ENCODE results near the gene CNOT2.

Gene CNOT2, protein sequence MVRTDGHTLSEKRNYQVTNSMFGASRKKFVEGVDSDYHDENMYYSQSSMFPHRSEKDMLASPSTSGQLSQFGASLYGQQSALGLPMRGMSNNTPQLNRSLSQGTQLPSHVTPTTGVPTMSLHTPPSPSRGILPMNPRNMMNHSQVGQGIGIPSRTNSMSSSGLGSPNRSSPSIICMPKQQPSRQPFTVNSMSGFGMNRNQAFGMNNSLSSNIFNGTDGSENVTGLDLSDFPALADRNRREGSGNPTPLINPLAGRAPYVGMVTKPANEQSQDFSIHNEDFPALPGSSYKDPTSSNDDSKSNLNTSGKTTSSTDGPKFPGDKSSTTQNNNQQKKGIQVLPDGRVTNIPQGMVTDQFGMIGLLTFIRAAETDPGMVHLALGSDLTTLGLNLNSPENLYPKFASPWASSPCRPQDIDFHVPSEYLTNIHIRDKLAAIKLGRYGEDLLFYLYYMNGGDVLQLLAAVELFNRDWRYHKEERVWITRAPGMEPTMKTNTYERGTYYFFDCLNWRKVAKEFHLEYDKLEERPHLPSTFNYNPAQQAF

DNA sequence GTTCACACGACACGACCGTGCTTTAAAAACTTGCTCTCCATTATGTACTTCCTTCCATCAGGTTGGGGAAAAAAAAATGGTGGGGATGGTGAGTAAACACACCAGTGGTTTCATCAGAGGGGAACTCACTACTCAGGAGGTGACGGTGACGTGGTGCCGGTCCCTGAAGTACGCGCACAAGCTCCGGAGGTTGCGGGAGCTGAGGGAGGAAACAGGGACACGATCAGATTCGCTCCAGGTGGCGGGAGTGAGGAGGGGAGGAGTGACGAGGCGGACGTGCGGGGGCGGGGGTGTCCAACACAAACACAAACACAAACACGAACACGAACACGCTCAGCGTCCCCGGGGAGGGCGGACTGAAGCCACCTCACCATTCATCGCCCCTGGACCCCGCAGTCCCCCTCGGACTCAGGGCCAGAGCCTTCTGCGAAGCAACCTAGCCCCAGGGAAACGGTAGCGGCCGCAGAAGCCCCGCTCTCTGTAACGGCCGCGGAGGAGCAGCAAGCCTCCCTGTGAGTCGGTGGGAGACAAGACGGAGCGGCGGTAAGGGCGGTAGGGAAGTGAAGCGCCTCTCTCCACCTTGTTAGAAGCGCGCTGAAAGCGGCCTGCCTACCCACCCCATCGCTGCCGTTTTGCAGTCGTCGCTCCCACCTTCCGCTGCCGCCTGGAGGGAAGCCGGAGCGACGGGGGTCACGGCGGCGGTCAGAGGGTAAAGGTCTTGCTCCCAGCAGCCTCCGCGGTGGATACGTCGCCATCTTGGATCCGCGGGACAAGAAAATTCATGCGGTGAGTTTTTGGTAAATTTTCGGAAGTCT lies at the start of gene CNOT2:
Gene CNOT2 (plus strand): TSS at position 739 of the 815 bp plus-strand sequence. CDS start 34,794 bp downstream, outside the sequence.
- DNase-seq = peak; percentile 91

DNA sequence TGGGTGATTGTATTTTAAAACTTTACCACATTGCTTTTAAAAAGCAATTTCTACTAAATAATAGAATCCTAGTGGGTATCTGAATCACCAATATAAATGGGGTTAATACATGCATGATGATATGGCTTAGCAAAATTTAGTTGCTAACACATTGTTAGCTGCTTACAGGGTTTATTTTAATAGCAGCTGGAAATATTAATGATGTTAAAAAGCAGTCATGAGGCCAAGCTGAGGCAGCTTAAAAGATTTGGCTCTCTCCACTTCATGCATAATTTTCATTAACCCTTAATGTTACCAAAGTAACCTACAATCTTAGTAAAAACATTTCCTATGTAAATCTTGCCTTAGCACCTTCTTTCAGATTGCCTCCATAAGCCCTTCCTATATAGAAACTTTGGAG lies 49.2 kb upstream of the CNOT2 start:
- no peak for DNase-seq

DNA sequence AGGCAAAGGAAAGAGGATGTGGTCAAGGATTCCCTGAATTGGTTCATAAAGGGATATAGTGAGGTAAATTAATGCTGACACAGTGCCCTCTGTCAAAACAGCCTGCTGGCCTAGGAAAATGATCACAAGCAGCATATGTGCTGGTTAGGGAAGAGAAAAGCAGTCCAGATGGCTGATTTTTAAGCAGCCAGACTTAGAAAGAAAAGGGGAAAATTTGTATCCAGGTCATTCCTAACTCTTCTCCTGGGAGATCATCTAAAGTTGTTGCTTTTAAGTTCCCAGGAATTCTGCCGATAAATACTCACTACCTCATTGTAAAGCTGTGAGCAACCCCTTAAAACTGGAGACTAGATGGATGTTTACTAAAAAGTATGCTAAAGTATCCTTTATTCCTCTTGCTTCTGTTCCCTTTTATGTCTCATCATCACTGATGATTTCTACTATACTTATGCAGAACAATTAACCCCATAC lies 46.4 kb upstream of the CNOT2 start:
- DNase-seq = no peak

DNA sequence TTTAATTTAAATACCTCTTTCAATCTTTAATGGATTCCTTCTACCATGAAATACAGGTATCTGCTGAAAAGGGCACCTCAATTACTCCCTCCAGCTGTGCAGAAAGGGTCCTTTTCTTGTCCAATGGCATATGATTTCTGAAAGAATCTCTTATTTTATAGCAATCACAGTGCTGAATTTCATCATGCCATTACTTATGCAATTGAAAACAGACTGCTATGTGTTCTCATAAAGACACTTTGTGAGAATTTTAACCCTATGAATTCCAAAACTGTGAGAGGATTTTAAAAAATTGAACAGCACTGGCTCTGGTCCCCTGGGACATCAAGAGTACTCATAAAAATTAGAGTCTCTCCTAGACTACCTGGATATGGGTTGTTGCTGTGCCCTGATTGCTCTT lies 45.9 kb upstream of the CNOT2 start:
- no peak for DNase-seq

DNA sequence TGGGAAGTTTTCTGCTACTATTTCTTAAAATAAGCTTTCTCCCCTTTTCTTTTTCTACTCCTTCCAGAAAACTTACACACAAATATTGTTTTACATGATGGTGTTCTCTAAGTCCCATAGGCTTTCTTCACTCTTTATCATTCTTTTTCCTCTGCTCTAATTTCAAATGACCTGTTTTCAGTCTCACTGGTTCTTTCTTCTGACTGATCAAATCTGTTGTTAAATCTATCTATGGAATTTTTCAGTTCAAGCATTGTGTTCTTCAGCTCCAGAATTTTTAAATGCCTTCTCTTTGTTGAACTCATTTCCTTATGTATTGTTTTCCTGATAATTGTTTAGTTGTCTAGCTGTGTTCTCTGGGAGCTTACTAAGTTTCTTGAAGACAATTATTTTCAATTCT lies 29.5 kb upstream of the CNOT2 start:
- DNase-seq = no peak

DNA sequence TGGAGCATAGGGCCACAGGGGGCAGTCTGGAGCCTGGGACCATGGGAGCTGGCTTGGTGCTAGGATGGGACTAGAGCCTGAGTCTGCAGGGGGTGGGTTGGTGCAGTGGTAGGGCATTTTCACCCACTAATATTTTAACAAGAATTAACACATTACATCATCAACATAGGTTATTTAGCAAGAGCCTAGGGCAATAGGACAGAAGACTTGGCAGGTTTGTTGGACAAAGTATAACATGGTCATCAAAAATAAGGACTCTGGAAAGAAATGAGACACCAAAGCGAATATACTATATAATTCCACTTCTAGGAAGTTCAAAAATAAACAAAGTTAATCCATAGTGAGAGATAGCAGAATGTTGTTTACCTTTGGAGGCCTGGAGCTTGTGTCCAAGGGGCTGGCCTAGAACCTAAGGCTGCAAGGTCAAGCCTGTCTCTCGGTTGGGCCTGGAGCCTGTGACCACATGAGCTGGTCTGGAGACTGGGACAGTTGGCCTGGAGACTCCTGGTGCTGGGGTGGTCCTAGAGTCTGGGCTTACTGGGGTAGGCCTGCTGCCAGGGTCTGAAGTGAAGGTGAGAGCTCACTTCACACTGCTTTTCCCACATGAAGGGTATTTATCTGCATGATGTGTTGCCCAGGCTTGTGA lies 28.1 kb upstream of the CNOT2 start:
- no peak for DNase-seq

DNA sequence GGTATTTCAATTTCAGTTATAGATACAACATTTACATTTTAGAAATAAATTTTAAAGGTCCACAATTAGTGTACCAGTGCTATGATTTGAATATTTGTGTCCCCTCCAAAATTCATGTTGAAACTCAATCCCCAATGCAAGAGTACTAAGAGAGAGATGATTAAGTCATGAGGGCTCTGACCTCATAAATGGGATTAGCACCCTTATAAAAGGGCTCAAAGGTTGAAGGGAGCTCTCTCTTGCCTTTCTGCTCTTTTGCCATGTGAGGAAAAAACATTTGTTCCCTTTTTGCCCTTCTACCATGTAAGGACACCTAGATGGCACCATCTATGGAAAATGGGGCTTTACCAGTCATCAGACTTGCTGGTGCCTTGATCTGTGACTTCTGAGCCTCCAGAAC lies 25.8 kb upstream of the CNOT2 start:
- DNase-seq = no peak

DNA sequence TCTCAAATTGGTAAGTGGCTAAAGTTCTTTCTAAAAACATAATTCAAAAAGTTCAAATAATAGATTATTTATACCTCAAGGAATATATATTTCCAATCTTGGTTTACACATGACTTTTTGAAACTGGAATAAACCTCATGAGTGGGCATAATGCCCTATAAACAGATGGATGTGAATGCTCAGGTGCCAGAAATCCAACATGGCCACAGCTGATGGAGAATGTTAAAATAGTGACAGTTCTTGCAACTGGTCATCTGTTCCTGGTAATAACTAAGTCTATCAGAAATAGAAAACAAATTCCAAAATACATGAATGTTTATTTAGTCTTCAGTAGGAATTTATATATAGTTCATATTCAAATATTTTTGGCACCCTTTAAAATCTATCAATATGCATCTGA lies 21.6 kb upstream of the CNOT2 start:
- no peak for DNase-seq

DNA sequence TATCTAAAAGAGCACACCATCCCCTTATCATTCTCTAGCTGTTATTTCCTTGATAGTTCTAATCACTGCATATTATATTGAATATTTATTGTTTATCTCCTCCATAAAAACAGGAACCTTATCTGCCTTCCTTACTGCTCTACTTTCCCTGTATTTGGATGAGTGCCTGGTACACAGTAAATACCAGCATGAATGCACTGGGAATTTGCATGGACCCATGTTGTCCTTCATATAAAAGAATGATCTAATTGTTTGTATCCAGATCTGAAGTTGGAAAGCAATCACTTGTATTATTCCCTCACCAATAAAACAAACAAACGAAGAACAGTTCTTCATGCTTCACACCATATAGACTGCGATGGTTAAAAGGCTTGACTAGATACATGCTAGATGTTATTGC lies 15.3 kb upstream of the CNOT2 start:
- DNase-seq = no peak

DNA sequence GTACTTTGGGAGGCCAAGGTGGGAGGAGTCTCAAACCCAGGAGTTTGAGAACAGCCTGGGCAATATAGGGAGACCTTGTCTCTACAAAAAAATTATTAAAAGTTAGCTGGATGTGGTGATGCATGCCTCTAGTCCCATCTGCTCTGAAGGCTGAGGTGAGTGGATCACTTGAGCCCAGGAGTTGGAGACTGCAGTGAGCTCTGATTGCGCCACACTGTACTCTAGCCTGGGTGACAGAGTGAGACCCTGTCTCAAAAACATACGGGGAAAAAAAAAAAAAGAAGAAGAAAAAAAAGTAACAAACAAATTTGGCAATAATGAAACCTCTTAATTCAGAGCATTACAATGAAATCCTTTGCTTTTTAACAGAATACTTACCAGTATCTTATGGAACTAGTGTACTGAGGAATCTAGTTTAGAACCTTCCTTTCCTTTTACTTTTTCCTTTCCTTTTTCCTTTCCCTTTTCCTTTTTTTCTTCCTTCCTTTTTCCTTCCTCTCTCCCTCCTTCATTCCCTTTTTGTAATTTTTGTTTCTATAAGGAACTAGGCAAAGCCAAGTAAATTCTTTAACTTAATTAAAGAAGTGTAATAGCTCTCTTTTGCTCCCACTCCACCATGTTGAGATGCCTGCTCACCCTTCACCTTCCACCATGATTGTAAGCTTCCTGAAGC lies 12.2 kb upstream of the CNOT2 start:
- DNase-seq = no peak

DNA sequence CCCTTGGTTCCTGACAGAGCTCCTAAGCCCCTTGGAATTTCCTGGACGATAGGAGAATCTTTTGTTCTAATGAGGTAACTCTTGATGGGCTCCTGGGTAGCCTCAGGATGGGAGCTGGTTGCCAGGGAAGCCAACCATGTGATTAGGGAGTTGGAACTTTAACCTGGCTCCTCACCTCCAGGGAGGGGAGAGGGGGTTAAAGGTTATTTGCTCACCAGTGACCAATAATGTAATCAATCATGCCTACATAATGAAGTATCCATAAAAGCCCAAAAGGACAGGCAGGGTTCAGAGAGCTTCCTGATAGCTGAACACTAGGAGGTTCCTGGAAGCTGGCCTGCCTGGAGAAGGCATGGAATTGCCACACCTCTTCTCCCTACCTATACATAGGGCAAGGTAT lies 6.2 kb upstream of the CNOT2 start:
- no peak for DNase-seq

DNA sequence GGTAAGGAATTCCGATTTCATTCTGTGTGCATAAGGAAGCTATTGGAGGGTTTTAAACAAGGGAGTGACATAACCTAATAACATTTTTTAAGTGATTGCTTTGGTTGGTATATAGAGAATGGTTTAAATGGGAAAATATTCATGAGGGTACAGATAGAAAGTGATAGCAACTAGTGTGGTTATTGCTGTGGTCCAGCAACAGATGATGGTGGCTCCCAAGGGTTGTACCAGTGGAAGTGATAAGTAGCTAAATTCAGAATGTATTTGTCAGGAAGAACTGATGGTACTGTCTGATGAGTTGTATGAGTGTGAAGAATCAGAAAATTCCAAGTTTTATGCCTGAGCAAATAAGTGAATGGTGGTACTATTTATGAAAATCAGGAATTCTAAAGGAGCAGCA lies 2.6 kb upstream of the CNOT2 start:
- DNase-seq = peak; percentile 16

DNA sequence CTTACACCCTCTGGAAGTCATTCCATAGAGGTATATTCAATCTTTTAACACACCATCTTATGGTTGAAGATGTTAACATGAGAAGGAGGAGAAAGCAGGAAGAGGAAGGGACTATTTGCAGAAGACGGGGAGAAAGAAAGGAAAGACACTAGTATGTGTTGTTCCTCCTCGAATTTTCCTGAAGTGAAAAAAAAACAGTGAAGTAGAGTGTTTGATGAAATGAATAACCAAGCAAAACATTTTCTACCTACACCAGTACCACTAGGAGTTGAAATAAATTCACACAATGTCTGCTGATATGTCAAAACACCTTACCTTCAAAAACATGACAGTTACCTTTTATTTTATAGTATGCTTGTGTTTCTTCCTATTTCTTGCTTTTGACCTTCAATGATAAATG lies 1.4 kb upstream of the CNOT2 start:
- DNase-seq = no peak

DNA sequence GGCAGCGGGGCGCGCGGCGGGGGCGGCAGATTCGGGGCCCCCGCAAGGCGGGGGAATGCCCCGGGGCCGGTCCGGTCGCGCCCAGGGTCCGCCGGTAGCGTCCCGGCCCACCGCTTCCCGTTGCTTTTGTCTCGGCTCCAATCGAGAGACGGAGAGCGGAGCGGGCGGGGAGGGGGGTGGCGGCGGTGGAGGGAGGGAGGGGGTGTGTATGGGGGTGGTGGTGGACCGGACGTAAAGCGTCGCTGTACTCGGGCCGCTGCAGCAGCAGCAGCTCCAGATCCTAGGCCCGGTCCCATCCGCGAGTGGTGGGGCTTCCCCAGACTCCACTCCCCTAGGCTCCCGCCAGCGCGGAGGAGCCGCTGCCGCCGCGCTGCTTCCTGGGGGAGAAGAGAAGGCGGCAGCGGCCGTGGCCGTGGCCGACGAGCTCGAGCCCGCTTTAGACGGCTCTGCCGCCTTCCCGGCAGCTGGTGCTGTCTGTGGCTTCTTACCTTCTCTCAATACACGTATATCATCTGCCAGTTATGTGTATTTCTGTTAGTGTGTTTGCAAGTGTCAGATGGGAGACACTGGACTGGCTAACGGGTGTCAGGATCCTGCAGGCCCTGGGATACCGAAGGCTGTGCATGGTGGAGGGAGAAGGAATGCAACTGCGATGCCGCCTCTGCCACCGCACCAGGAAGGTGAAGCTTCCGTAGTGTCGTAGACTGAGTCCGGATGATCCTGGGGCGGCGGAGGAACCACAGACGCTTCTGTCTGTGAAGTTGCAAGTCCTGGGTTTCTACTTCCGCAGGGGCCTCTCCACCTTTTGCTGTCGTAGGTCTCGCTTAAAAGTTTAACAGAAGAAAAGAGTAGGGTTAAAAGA lies 508 bp downstream of the CNOT2 start:
- DNase-seq = peak; percentile 68

DNA sequence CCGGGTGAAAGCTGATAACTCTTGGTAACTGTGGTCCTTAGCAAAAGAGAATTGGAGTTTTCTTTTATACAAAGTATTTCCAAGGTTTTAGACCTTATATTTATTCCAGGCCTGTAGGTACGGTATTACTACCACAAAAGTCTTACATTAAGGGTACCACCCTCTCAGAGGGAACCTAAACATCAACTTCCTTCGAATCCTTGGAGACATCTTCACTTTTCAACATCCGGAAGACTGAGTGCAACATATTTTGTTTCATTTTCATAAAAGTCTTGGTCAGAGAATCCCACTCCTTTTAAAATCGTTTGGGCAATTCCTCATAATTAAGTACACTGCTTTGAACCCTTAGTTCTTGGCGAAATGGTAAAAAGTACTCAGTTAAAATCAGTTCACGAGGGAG lies 1.2 kb downstream of the CNOT2 start:
- DNase-seq = no peak

DNA sequence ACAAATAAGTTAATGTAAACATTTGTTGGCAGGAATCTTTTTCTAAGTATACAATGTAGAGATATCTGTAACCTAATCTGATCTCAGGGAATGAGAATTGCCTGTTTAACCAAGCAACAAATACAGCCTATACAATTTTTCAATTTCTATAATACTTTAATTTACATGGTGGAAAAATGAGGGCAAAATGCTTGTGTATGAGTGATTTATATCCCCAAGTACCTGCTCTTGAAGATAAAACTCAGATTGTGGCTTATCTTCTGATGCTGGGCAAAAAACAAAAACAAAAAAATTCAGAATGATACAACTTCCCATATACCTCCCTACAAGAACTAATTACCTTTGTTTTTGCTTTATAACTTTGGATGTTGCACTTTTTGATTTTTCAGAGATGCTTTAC lies 2.2 kb downstream of the CNOT2 start:
- DNase-seq = no peak

DNA sequence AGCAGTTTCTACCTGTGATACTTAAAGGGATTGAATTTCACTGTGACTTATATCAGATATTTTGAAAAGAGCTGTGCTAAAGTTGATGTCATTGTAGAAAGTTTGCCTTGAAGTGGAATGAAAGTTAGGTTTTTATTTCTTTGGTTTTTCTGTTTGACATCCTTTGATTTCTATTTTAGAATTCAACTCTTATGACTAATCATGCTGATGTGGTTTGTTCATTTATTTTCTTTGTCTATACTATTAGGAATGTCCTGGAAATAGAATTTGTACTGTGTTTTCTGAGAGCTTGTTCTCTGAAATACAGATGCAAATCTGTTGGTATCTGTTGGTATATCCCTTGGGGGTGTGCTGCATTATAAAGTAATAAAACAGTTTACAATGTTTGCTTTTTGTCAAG lies 3.3 kb downstream of the CNOT2 start:
- no peak for DNase-seq

DNA sequence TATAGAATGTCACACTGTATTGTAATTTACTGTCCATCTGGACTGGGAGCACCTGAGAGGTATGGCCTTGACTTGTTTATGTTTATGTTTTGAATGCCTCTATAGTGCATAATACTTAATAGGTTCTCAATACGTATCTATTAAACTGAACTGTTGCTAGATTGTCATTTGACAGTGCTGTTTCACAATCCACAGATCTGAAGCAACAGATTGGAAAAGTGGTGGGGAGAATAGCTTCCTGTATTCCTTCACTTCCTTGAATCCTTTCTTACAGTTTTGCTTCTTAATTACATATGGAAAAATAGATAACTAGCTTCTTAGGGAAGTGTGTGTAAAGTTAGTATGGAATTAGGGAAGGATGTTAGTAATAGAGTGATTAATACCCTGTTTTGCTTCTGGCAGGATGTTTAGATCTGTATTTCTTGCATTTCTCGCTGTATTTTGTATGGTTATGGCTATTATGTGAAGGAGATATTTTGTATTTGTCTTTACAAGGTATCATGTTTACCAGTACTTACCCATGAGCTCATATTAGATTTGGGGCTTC lies 4.5 kb downstream of the CNOT2 start:
- DNase-seq = no peak

DNA sequence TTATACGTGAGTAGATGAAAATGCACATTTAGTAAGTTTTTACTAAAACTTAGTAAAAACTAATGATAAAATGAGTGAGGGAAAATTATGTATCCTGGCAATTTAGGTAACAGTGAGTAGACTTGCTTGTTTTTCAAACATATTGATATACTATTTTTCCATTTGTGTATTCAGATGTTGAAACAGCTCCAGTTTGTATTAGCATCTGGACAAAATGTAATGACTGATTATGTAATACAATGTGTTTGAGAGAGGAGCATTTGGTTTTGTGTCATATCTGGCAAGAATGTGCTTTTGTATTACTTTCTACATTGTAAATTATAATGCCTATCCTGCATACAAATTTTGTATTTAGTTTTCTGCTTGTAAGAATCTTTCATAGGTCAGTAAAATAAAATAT lies 5.6 kb downstream of the CNOT2 start:
- DNase-seq = no peak

DNA sequence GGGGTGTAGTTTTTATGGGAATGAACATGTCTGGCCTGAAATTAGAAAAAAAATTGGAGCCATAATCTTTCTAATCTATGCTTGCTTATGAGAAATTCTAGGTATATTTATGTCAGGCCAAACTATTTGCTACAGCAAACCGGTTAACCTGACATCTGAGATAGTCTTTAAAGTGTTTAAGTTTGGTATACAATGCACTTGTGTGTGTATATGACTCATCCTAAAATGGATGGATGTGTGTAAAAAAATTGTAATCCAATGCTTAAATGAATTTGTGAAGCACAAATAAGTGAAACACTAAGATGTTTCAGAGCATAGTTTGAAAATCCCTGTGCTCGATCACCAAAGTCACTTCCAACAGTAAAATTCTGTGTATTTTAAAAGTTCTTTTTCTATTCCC lies 6.7 kb downstream of the CNOT2 start:
- no peak for DNase-seq

DNA sequence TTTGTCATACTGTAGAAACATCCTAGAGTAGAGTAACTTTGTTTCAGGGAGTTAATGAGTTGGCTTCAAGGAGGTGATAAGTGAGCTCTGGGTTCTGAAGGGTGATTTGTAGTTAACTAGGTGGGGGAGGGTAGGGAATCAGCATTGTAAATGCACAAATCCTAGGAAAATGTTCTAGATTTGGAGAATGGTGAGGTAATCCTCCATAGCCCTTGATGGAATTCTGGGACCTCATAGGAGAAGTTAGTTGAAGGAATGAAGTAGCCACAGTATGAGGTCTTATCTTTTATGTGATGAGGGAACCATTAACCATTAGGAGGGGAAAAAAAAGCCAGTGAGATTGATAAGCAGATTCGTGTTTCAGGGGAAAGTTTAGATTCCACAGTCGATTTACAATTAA lies 8.0 kb downstream of the CNOT2 start:
- no peak for DNase-seq

DNA sequence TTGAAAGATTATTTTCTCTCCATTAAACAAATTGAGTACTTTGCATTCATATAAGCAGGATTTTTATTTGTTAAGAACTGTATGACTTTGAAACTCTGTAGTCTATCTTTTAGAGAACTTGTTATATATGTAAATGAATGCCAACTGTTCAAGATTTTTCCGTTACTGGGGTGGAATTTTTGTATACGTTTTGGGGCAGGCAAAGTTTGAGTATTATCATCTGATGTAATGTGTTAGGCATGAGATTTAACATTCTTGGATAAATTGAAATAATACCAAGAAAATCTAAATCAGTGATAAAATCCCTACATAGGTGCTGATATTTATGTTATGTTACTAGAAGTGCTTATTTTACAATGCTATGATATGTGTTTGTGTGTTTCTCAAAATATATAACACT lies 8.4 kb downstream of the CNOT2 start:
- no peak for DNase-seq

All from activated CD4-positive, alpha-beta T cell treated with anti-CD3 and anti-CD28 coated beads, Interleukin-10, Interleukin-2, amounts not matched to agents 100 ng/mL and 50 ng/mL, durations not matched to agents 16 hours and 8 hours (primary cell).